H1 (cell line): Measurements from ENCODE around the gene RNASE7. TPM values are rescaled to one million over a fixed set of nuclear protein-coding genes. Genes with fewer than 3 reads are reported as not detected.

Source experiments
- NRF1 ChIP-seq: IDR thresholded peaks from 2 replicates; pipeline ENCODE4 v1.6.1; 2011; ENCODE audit warnings: mild to moderate bottlenecking, low read depth, low read length, improper control_type of control experiment
- polyA plus RNA-seq, 7 experiments: library from polyadenylated mRNA; depleted of rRNA in 3 of 7; stranded (reverse) in 5 of 7; unstranded in 2 of 7; fragments of >200 nt in 5 of 7; fragments of 200-250 nt in 2 of 7; gene quantifications; 1 replicate in 5 of 7; 2 replicates in 1 of 7; 4 replicates in 1 of 7; pipeline versions ENCODE4 v1.2.1 to v1.2.3, GENCODE V29; 2011 to 2013; ENCODE audit warnings: missing spikeins in 2 of 7, mixed read lengths in 2 of 7
- total RNA-seq: library from RNA; stranded (reverse); fragmentation: NEBNext Ultra II Directional; extraction: Animal tissue kit (Norgen Biotek cat#: 25700); gene quantifications from 2 replicates; pipeline ENCODE4 v1.2.1, GENCODE V29; 2021

Gene RNASE7
- total and polyA plus RNA-seq, 2 of the 8 experiments (the other 6 are each of a cell fraction or from before 2014, with no cell fraction given), result not detected

DNA sequence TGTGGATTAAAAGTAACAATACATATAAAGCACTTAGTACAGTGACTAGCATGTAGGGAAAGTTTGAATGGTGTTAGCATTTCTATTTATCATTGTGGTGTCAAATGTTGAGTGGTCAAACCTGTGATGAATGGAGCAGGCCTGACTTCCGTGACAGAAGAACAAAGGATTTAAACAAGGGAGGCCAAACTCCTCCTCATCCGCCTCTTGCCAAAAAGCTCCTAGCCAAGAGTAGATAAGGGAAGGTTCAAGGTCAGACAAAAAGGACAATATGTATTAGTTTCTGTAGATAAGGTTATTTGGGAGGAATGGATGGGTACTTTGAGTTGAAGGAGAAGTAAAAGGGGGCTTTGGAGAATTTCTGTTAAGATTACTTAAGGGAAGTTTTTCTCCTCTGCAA is 6.5 kb downstream of the RNASE7 start (continued):
- no peak for TF ChIP-seq NRF1
